ENCODE results near the gene ENPP1. TPM values are rescaled to one million over a fixed set of nuclear protein-coding genes. Genes with fewer than 3 reads are reported as not detected.
A peak's percentile ranks its signal among the peaks of the same experiment; 100 is the strongest.

Gene ENPP1
- total RNA-seq, 4 donors from 2014 or later, result 26.5 to 128 (median 54.3) TPM

DNA sequence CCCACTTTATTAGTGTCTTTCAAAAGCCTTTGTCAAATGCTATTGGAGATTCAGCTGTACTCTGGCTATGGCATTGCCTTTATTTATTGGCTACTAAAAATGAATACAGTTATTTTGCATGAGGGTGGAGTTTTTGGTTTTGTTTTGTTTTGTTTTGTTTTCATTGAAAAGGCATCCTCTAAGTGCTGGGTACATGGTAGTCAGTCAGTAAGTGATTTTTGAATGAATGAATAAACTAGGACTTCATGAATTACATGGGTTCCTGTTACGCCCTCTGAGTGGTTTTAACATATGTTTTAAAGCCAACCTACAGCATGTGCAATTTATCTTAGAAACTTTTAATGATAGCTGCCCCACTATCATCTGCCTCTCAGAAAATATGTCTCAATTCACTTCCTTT is 38.9 kb upstream of the ENPP1 start:
- Histone ChIP-seq H3K4me3 (no peak overlapping the region), H3K9me3 (no peaks in the 10 kb centered on the region), H3K36me3 (no peaks in the 10 kb centered on the region), H3K27ac (no peak overlapping the region), H3K4me1 (no peaks in the 10 kb centered on the region), H3K27me3 (no peaks in the 10 kb centered on the region)
- DNase-seq, result no peak
- TF ChIP-seq, protein P1, sequence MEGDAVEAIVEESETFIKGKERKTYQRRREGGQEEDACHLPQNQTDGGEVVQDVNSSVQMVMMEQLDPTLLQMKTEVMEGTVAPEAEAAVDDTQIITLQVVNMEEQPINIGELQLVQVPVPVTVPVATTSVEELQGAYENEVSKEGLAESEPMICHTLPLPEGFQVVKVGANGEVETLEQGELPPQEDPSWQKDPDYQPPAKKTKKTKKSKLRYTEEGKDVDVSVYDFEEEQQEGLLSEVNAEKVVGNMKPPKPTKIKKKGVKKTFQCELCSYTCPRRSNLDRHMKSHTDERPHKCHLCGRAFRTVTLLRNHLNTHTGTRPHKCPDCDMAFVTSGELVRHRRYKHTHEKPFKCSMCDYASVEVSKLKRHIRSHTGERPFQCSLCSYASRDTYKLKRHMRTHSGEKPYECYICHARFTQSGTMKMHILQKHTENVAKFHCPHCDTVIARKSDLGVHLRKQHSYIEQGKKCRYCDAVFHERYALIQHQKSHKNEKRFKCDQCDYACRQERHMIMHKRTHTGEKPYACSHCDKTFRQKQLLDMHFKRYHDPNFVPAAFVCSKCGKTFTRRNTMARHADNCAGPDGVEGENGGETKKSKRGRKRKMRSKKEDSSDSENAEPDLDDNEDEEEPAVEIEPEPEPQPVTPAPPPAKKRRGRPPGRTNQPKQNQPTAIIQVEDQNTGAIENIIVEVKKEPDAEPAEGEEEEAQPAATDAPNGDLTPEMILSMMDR (IDR thresholded peaks at IDR 0.05), result no peak
- no peak for TF ChIP-seq POLR2A (IDR thresholded peaks at IDR 0.05)
- intact Hi-C loops (cut with DNase I; ENCODE audit: low total_unique reads), result no loop called here

DNA sequence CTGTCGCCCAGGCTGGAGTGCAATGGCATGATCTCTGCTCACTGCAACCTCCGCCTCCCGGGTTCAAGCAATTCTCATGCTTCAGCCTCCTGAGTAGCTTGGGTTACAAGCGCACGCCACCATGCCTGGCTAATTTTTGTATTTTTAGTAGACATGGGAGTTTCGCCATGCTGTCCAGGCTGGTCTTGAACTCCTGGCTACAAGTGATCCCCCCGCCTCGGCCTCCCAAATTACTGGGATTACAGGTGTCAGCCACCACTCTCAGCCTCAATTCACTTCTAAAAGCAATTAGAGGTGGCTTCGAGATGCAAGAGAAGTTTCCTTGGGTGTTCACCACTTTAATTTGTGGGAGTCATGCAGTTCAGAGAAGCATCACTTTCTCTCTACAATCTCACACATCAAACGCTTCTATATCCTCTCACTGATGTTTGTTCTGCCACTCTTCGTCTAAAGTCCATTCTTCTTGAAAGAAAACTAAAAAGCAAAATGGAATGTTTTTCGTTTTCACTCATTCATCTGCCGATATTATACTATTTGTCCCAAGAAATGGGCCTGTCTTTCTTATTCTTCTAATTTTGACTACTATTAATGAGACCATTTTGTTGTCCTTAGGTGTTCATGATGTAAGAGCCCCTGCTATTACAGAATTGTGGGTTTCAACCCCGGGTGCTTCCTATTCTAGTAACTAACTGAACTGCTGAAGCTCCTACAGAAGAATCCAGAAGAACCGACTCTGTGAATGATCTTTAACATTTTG is 38.3 kb upstream of the ENPP1 start:
- no peak for DNase-seq
- TF ChIP-seq POLR2A (IDR thresholded peaks at IDR 0.05), result no peak
- TF ChIP-seq, protein P1 (IDR thresholded peaks at IDR 0.05), result no peak
- intact Hi-C loops (cut with DNase I; ENCODE audit: low total_unique reads), result no loop called here
- H3K36me3 ChIP-seq, result no peaks in the 10 kb centered on the region
- no peaks in the 10 kb centered on the region for H3K4me1 ChIP-seq
- H3K4me3 ChIP-seq, result no peak overlapping the region
- no peaks in the 10 kb centered on the region for H3K27me3 ChIP-seq
- H3K9me3 ChIP-seq, result no peaks in the 10 kb centered on the region
- no peak overlapping the region for H3K27ac ChIP-seq

DNA sequence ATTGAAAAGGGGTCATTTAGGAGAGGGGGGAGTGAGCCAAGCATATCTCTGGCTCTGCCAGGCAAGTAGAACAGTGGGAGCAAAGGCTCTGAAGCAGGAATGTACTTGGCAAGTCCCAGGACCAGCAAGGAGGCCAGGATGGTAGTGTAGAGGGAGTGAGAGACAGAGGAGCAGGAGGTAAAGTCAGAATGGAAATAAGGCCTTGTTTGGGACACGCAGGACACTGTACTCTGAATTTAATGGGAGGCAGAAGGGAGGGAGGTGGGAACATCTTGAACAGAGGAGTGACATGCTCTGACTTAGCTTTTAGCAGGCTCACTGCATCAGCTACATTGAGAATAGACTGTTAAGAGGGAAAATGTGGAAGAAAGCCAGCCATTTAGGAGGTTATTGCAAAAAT is 37.0 kb upstream of the ENPP1 start:
- H3K27ac ChIP-seq, result peak overlapping the region in 1 of 2 donors; percentile 11
- no peaks in the 10 kb centered on the region for H3K9me3 ChIP-seq
- TF ChIP-seq, protein P1 (IDR thresholded peaks at IDR 0.05), result no peak
- no peak for TF ChIP-seq POLR2A (IDR thresholded peaks at IDR 0.05)
- H3K4me1 ChIP-seq, result no peaks in the 10 kb centered on the region
- no peak for DNase-seq
- H3K27me3 ChIP-seq, result no peaks in the 10 kb centered on the region
- H3K4me3 ChIP-seq, result no peak overlapping the region
- intact Hi-C loops (cut with DNase I; ENCODE audit: low total_unique reads), result no loop called here
- no peaks in the 10 kb centered on the region for H3K36me3 ChIP-seq

DNA sequence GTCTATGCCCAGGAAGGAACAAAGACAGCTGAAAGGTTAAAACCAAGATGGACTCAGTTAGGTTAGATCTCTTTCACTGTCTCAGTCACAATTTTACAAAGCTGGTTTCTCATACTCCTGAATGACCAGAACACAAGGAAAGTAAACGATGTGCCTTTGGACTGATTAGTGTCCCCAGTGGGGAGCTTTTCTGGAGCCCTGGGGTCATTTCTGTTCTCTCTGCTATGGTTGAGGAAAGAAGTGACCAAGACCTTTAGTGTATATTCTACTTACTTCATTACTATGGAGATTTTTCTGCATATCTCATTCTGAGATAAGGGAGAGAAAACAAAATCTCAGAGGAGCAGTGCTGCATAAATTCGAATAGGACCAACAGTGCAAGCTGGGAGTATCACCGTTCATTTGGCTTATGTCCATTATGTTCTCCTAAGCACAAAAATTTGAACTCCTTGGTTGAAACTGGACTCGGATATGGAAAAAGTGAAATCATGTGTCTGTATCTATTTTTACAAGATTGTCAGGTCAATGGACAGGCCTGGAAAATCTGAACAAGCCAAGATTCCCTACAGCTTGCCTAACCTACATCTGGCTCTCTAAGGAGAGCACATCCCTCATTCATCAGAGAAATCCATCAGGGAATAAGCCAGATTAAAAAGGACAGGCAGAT is 34.4 kb upstream of the ENPP1 start:
- H3K4me3 ChIP-seq, result no peak overlapping the region
- no peaks in the 10 kb centered on the region for H3K36me3 ChIP-seq
- TF ChIP-seq, protein P1 (IDR thresholded peaks at IDR 0.05), result no peak
- TF ChIP-seq POLR2A (IDR thresholded peaks at IDR 0.05), result no peak
- peak overlapping the region; percentile 31 to 75 for H3K27ac ChIP-seq
- no peaks in the 10 kb centered on the region for H3K9me3 ChIP-seq
- intact Hi-C loops (cut with DNase I; ENCODE audit: low total_unique reads), result no loop called here
- DNase-seq, result no peak
- H3K4me1 ChIP-seq, result peaks cover 0 to under 1% of the 10 kb centered on the region in 2 donors
- no peaks in the 10 kb centered on the region for H3K27me3 ChIP-seq

DNA sequence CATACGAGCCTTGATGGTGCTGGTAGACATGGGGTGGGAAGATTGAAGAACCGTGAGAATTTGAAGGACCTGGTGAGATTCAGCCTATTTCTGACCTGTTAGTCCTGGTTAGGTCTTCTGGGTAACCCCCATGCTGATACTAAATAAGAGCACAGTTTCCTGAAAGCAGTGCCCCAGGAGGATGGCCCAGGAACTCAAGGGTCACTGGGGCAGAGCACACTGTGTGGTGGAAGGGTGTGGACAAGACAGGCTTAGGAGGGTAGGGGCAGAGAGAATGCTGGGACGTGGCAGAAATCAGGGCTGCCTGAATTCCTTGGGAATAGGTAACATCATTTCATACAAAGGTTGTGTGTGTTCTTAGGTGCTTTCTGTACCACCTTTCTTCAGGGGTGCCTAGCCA is 31.9 kb upstream of the ENPP1 start:
- no peak for TF ChIP-seq POLR2A (IDR thresholded peaks at IDR 0.05)
- TF ChIP-seq, protein P1 (IDR thresholded peaks at IDR 0.05), result no peak
- H3K4me1 ChIP-seq, result peaks cover 0 to 2% of the 10 kb centered on the region in 2 donors
- H3K36me3 ChIP-seq, result no peaks in the 10 kb centered on the region
- DNase-seq, result no peak
- no peaks in the 10 kb centered on the region for H3K27me3 ChIP-seq
- intact Hi-C loops (cut with DNase I; ENCODE audit: low total_unique reads), result no loop called here
- H3K27ac ChIP-seq, result no peak overlapping the region
- no peak overlapping the region for H3K4me3 ChIP-seq
- no peaks in the 10 kb centered on the region for H3K9me3 ChIP-seq

All from uterus (tissue), 4 donors.